Kasumi-1 (cell line): ENCODE results near the gene CTNNA2.

Source experiments
- DNase-seq, 2 experiments: peaks; one replicate each; lab custom pipeline; 2025; lab: John Stamatoyannopoulos, UW

The CTNNA2 gene

GRCh38 chr2:80330527-80331450 is 817.9 kb downstream of the CTNNA2 start:
- no peak for DNase-seq

- DNase-seq: no peak
These were observed 821.0 kb downstream of the CTNNA2 start for GRCh38 chr2:80333886-80334285.

GRCh38 chr2:80335411-80335810 is 822.6 kb downstream of the CTNNA2 start:
- DNase-seq: no peak

- no peak for DNase-seq
These were observed 825.9 kb downstream of the CTNNA2 start for GRCh38 chr2:80338794-80339193.

- DNase-seq: no peak
These were observed 827.2 kb downstream of the CTNNA2 start for GRCh38 chr2:80340022-80340421.

- DNase-seq: no peak
These were observed 835.2 kb downstream of the CTNNA2 start for GRCh38 chr2:80348078-80348477.

- DNase-seq: no peak
These were observed 836.1 kb downstream of the CTNNA2 start for GRCh38 chr2:80348953-80349352.

GRCh38 chr2:80351231-80351630 is 838.4 kb downstream of the CTNNA2 start:
- no peak for DNase-seq

- DNase-seq: no peak
These were observed 842.0 kb downstream of the CTNNA2 start for GRCh38 chr2:80354858-80355257.

GRCh38 chr2:80361904-80362303 is 849.1 kb downstream of the CTNNA2 start:
- no peak for DNase-seq

GRCh38 chr2:80363330-80363729 is 850.5 kb downstream of the CTNNA2 start:
- DNase-seq: no peak

GRCh38 chr2:80363791-80364349 is 851.0 kb downstream of the CTNNA2 start:
- DNase-seq: no peak

- DNase-seq: no peak
These were observed 851.8 kb downstream of the CTNNA2 start for GRCh38 chr2:80364524-80365212.

- DNase-seq: no peak
These were observed 852.9 kb downstream of the CTNNA2 start for GRCh38 chr2:80365762-80366161.

GRCh38 chr2:80370375-80371009 is 857.6 kb downstream of the CTNNA2 start:
- DNase-seq: no peak

GRCh38 chr2:80374105-80374504 is 861.3 kb downstream of the CTNNA2 start:
- DNase-seq: no peak

GRCh38 chr2:80377071-80377470 is 864.2 kb downstream of the CTNNA2 start:
- DNase-seq: no peak

GRCh38 chr2:80380736-80381135 is 867.9 kb downstream of the CTNNA2 start:
- no peak for DNase-seq

GRCh38 chr2:80381666-80382065 is 868.8 kb downstream of the CTNNA2 start:
- DNase-seq: no peak

GRCh38 chr2:80392441-80392840 is 879.6 kb downstream of the CTNNA2 start:
- DNase-seq: no peak

- DNase-seq: no peak
These were observed 881.1 kb downstream of the CTNNA2 start for GRCh38 chr2:80393991-80394390.

GRCh38 chr2:80395251-80395650 is 882.4 kb downstream of the CTNNA2 start:
- no peak for DNase-seq
